Measurements from ENCODE around the gene PGAM5.
"Not testable (repeated sequence)": the region's sequence is repeated elsewhere in the genome, so short reads cannot be mapped to it uniquely, and the experiment has no call there.

Gene PGAM5

DNA sequence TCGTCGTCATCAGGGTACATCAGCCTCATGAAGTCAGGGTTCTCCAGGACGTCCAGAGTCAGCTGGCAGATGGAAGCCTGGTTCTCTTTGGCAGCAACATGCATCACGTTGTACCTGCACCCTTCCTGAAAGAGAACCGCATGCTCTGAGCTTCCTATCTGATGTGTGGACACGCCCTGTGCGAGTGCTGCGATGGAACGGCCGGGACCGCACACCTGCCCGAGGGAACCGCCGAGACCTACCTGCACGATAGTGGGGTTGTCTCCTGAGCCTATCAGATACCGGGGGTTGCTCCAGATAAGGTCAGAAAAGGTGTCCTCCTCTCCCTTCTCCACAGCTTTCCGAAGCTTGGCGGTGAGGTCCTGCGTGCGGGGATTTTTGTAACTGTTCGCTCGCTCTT, 37.3 kb downstream of the PGAM5 start:
- DNase-seq (ENCODE audit: low read depth) = no peak

DNA sequence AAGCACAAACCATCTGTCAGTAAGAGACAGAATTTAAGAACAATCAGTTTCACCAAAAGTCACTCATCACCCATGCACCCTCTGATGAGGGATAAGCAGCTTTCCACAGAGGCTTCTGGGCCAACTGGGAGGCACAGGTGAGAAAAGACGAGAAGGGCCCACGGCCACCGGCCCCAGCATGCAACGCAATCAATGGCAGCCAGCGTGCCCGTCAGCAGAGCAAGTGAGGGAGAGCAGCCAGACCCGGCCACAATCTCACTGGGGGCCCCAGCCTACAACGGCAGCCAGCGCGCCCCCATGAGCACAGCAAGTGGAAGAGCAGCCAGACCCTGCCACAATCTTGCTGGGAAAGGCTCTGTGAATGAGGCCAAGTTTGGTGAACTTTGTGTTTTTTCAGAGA, 37.7 kb downstream of the PGAM5 start:
- DNase-seq (ENCODE audit: low read depth) = no peak

DNA sequence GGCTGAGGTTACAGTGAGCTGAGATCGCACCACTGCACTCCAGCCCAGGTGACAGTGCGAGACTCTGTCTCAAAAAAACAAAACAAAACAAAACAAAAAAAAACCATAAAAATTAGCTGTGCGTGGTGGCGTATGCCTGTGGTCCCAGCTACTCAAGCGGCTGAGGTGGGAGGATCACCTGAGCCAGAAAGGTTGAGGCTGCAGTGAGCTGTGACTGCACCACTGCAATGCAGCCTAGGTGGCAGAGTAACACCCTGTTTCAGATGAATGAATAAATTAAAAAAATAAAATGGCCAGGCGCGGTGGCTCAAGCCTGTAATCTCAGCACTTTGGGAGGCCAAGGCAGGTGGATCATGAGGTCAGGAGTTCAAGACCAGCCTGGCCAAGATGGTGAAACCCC, 43.0 kb downstream of the PGAM5 start:
- not testable (repeated sequence) for DNase-seq (ENCODE audit: low read depth)

DNA sequence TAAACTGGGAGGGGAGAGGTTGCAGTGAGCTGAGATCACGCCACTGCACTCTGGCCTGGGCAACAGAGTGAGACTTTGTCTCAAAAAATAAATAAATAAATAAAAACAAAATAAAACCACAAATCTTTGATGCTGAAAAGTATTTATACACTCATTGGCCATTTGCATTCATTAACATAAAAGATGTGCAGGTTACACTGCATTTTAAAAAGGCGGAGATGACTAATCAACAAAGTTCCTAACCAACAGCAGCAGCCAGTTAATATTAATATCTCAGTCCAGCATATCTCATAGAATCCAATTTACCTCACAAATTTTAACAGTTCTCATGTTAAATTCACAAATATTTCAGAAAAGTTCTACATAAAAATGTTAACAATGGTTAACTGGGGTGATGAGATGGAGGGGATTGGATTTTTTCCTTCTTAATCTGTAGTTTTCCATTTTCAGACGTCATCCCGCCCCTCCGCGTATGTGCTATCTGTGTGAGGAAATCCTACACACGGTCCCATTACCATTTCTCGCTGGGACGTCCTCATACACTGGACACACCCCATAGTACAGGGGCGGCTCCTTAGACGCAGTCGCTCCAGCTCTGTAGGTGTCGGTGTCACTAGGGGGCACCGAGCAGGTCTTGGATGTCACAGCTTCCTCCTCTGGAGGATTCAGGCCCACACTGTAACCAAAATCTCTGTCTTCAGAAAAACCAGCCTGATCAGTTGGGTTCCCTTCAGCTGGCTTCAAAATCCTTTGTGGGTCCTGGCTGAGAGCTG, 43.7 kb downstream of the PGAM5 start:
- DNase-seq (ENCODE audit: low read depth) = no peak

DNA sequence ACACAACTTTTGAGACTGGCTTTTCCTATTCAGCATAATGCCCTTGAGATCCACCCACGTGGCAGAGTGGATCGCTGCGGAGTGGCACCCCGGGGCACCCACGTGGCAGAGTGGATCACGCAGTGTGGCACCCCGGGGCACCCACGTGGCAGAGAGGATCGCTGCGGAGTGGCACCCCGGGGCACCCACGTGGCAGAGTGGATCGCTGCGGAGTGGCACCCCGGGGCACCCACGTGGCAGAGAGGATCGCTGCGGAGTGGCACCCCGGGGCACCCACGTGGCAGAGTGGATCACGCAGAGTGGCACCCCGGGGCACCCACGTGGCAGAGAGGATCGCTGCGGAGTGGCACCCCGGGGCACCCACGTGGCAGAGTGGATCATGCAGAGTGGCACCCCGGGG, 48.2 kb downstream of the PGAM5 start:
- DNase-seq (ENCODE audit: low read depth) = not testable (repeated sequence)

DNA sequence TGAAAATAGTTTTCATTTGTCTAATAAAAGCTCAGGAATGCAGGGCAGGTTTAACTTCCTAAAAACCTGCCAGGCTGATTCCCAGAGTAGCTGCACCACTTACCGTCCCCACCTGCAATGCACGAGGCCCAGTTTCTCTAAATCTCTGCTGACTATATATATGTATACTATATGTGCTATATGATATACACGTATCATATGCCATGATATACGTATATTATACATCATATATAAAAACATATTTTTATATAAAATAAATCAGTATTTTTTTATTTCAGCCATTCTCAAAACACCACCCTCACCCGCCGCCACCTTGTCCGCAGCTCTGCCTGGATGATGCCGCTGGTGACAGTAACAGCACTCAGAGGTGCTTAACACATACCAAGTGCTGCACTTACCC, 48.7 kb downstream of the PGAM5 start:
- no peak for DNase-seq (ENCODE audit: low read depth)

DNA sequence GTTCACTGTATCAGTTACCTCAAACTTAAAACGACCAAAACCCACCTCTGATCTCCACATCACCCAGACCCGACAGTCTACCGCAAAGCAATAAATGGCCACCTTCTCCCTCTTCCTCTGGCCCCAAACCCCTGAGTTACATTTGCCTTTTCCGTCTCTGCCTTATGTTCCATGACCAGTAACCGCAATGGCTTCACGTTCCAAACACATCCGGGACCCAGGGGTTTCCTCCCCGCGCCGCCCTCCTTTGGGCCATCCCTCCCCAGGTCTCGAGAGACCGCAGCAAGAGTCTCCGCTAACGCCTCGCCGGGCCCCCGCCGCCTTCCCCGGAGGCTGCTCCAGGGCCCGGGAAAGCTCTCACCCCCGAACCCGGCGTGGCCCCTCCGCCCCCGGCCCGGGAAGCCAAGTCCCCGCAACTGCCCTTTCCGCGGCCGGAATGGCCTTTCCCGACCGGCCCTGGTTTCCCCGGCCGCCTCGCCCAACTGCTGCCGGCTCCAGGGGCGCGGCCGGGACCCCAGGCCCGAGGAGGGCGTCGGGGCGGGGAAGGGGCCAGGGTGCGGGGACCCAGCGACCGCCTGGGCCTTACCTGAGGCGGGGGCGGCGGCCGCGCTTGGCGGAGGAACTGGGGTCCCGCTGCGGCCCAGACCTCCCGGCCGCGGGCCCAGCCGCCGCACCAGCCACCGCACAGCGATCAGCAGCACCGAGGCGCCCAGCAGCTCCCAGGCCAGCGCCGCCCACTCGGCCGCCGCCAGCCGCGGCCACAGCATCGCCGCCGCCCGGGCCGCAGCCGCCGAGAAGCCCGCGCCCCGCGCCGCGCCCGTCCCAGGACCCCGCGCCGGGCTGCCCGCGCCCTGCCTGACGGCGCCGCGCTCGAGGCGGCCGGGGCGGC, 50.6 kb downstream of the PGAM5 start, which contains the start of gene ANKLE2:
ANKLE2 (minus strand) TSS at position 801 of the 889 bp plus-strand sequence; CDS start at position 767, 34 bp downstream.
- DNase-seq (ENCODE audit: low read depth) = peak; percentile 38

DNA sequence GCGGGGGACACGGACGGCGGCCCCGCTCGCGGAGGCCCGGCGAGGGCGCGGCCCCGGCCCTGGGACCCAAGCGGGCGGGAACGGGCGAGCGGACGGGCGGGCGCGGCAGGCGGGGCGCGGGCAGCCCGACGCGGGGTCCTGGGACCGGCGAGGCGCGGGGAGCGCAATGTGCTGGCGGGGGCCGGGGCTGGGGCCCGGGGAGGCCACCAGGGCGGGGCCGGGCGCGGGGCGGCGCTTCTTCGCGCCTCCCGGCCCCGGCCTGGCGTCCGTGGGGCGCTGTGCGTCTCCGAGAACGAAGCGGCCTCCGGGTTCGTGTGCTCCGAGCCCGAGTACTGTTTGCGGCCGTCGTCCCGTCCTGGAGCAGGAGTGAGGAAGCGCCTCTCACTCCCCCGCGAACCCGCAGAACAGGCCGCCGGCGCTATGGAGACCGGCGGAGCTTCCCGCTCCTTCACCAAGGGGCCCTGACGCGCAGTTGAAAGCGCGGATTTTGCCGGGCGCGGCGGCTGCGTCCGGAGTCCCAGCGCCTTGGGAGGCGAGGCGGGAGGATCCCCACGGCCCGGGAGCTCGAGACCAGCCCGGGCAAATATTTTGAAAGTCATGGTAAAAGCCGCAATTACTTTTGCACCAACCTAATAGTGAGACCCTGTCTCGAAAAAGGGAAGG, 51.4 kb downstream of the PGAM5 start:
- DNase-seq (ENCODE audit: low read depth) = peak; percentile 60

DNA sequence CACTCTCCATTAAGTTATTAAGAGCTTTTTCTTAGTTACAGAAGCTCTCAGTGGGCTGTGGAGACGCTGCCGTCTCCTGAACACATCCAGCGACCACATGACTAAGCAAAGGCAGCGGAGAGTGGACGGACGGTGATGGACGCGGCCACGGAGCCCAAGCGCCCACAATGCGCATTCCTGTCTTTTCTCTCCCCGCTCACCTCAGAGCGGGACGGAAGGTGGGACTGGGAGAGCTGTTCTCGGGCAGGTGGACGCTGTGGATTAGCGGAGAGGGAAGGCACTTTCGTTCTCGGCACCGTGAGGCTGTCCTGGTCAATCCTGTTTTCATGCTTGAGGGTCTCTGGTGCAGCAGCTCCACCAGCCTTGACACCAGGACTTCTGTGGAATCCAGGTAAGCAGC, 53.6 kb downstream of the PGAM5 start:
- DNase-seq (ENCODE audit: low read depth) = no peak

DNA sequence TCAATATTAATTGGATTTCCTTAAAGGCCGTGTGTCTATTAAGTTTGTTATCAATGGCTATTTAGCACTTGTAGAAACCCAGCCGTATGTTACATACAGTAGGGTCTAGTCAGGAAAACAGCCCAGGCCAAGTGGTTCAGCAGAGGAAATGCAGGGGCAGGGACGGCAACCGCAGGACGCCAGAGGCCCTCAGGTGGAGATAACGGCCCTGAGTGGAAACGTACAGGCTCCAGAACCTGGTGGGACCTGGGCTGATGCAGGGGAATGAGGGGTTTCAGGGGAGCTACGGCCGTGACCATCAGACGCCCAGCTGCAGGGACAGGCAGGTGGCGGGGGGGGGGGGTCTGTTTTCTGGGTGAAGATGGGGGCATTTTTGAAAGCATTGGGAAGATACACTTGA, 54.7 kb downstream of the PGAM5 start:
- no peak for DNase-seq (ENCODE audit: low read depth)

DNA sequence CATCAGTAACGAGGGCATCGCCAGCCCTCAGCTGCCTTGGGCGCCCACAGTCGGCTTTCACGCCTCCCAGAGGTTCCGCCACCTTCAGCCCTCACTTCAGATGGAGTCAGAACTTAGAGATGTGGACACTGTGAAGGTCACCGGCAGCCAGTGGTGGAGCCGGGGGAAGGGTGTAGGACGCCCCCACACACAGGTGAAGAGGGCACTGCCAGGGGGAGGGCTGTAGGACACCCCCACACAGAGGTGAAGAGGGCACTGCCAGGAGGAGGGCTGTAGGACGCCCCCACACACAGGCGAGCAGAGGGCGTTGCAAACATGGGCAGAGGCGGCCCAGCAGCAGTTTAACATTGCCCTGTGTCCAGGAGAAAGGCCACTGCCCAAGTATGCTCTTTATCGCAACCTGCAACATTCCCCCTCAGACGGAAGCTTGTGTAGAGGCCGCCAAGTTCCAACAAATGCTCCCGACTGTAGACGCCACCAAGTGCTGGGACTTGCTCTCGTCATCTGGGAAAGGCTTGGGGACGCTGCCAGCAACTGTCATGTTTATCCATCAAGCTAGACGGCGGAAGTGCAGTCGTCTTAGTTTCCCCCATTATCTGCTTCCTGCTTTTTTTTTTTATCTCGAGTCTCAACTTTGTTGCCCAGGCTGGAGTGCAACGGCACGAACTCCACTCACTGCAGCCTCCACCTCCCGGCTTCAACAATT, 55.9 kb downstream of the PGAM5 start:
- no peak for DNase-seq (ENCODE audit: low read depth)

DNA sequence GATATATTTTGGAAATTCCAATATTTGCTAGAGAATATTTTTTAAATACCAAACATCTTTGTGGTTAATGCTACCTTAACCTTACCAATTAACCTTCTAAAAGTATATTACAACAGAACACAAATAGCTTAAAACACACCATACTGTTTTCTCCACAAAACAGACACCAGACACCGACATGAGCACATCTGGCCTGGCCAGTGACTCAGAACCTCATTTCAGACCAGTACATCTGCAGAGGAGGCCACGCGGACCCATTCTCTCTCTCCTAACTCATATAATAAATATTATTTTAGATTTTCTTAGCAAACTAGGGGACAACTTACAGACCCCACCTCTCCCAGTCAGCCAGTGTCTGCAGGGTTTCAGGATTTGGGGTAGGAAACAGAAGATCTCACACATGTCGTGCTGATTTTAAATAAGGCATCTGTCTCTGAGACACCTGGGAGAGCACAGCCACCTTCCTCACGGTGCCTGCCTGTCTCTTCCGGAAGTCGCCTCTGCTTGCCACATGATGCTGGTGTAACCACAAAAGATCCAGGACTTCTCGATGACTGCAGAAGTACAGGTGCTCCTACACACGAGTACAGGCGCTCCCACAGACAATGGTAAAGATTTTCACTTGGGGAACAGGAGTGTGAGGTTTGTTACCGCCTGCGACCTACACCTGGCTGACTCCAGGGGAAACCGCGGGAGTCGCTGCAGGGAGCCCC, 60.6 kb downstream of the PGAM5 start:
- DNase-seq (ENCODE audit: low read depth) = no peak

Data from stimulated activated CD8-positive, alpha-beta memory T cell treated with anti-CD3 and anti-CD28 coated beads, Interleukin-7, amount 100 ng/mL, for 24 hours (primary cell).